Ascending aorta (tissue), 2 donors: ENCODE data around the gene SIRPG. TPM values are rescaled to one million over a fixed set of nuclear protein-coding genes. Genes with fewer than 3 reads are reported as not detected.

ENCODE experiments used
- DNase-seq, 2 donors: peaks; one replicate each; pipeline ENCODE4 v3.0.0-alpha.2; 2019; ENCODE audit warnings: low spot score in 2 of 2
- H3K27ac ChIP-seq, 2 donors: fragments of 200-600 bp; sonication (generic); one replicate each; pipeline ENCODE4 v1.5.1; 2016 to 2017; ENCODE audit warnings: mild to moderate bottlenecking in 1 of 2
- H3K27me3 ChIP-seq: fragments of 200-600 bp; sonication (generic); one replicate; pipeline ENCODE4 v1.5.1; 2017
- H3K36me3 ChIP-seq, 2 donors: fragments of 200-600 bp; sonication (generic); one replicate each; pipeline ENCODE4 v1.5.1; 2016
- H3K4me1 ChIP-seq, 2 donors: fragments of 200-600 bp; sonication (generic); one replicate each; pipeline ENCODE4 v1.5.1; 2016 to 2017; ENCODE audit warnings: mild to moderate bottlenecking in 1 of 2
- H3K4me3 ChIP-seq, 2 donors: fragments of 200-600 bp; sonication (generic); one replicate each; pipeline ENCODE4 v1.5.1; 2016 to 2017; ENCODE audit warnings: mild to moderate bottlenecking in 1 of 2
- H3K9me3 ChIP-seq, 2 donors: fragments of 200-600 bp; sonication (generic); one replicate each; pipeline ENCODE4 v1.5.1; 2016
- CTCF ChIP-seq, 3 experiments: fragments of 200-600 bp in 2 of 3; fragments of 450-650 bp in 1 of 3; sonication (generic) in 2 of 3; IDR thresholded peaks; one replicate each; pipeline ENCODE4 v1.5.1; 2016 to 2019; ENCODE audit warnings: antibody characterized with exemption in 3 of 3, mild to moderate bottlenecking in 1 of 3, moderate library complexity in 1 of 3
- intact Hi-C: fragments of 100-400 bp; cut with DNase I; formaldehyde crosslinking; loops from one replicate; pipeline ENCODE4 v1.15.1; 2023
- total RNA-seq: library from RNA; depleted of rRNA; stranded (reverse); fragments of >200 nt; gene quantifications from one replicate; pipeline ENCODE4 v1.1.0, GENCODE V29; 2016

The SIRPG gene
- total RNA-seq, 1 donor from 2014 or later: not detected

DNA sequence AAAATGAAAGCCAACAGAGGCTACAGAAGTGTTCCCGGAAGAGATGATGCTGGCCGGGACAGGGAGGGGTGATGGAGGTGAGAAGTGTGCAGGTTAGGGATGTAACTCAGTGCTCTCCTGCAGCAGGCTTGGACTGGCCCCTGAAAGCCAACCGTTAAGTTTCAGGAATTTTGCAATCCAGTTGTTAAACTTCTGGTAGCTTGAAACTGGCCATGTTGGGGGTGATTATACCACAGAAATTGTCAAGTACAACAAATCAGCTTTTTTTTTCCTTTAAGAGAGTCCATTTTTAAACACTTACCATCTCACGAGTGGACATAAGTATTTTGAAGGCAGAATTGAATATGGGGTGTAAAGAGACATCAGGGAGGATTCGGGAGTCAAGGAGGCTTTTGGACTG lies 29.0 kb downstream of the SIRPG start:
- H3K4me1 ChIP-seq: no peaks in the 10 kb centered on the region
- TF ChIP-seq CTCF (IDR thresholded peaks at IDR 0.05): no peak
- H3K27me3 ChIP-seq: no peaks in the 10 kb centered on the region
- intact Hi-C loops: no loop called here
- no peak overlapping the region for H3K27ac ChIP-seq
- DNase-seq: no peak
- H3K9me3 ChIP-seq: no peaks in the 10 kb centered on the region
- no peak overlapping the region for H3K4me3 ChIP-seq
- no peaks in the 10 kb centered on the region for H3K36me3 ChIP-seq

- no peaks in the 10 kb centered on the region for H3K9me3 ChIP-seq
- H3K27me3 ChIP-seq: no peaks in the 10 kb centered on the region
- intact Hi-C loops: no loop called here
- no peak for DNase-seq
- no peaks in the 10 kb centered on the region for H3K36me3 ChIP-seq
- no peak overlapping the region for H3K4me3 ChIP-seq
- H3K27ac ChIP-seq: no peak overlapping the region
- no peaks in the 10 kb centered on the region for H3K4me1 ChIP-seq
- TF ChIP-seq CTCF (IDR thresholded peaks at IDR 0.05): no peak
These were observed 30.4 kb downstream of the SIRPG start for GRCh38 chr20:1627200-1627550.

DNA sequence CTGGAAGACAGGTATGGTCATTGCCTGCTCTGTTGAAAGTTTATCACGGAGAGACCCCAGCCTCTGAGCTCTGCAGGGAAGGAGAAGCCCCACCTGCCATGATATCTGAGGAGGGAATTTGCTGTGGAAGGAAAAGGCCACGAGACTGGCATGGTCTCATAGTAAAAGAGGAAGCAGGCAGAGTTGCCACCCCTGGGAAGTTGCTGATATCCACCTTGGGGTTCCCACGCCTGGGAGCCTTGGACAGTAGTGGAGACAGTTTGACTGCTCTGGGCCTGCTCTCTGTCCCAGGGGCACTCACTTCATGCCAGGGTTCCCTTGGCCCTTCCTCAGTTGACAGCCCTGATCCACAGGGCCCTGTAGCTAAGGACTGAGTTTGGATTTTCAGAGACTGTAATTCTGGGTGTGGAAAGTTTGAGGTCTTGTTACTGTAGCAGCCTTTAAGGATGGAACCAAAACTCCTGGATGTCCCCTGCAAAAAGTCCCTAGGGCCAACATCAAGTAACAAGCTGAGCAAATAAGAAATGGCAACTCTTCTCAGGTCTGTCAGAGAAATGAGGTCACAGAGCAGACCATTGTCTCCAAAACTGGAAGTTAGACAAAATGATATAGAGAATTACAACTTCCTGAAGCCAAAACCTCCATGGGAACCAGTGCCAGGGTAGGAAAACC lies 30.9 kb downstream of the SIRPG start:
- no peak overlapping the region for H3K4me3 ChIP-seq
- H3K4me1 ChIP-seq: no peaks in the 10 kb centered on the region
- H3K27me3 ChIP-seq: no peaks in the 10 kb centered on the region
- TF ChIP-seq CTCF (IDR thresholded peaks at IDR 0.05): no peak
- no peaks in the 10 kb centered on the region for H3K9me3 ChIP-seq
- intact Hi-C loops: no loop called here
- no peak for DNase-seq
- H3K27ac ChIP-seq: no peak overlapping the region
- no peaks in the 10 kb centered on the region for H3K36me3 ChIP-seq

DNA sequence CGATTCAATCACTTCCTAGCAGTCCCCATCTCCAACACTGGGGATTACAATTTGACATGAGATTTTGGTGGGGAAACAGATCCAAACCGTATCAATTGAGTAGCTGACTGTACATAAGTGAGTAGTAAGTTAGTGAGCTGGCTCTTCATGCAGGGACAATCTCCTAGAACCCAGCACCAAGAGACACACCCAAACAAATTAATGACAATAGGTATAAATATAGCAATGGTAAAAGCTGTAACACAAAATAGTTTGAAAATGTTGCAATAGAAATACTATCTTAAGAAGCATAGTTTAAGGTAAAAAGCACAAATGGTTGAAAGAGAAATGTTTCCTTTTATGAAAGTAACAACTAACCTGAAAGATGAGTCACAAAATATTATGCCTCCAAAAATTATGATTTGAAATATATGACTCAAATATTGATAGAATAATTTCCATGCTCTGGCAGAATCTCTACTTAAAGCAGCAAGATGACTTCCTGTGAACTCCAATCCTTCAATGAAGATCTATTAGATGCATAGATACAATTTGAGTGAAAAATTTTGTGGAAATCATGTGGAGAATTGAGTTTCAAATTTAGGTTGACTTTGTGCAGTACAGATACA lies 32.4 kb downstream of the SIRPG start:
- H3K27ac ChIP-seq: no peak overlapping the region
- no peak for DNase-seq
- no peaks in the 10 kb centered on the region for H3K4me1 ChIP-seq
- no peaks in the 10 kb centered on the region for H3K27me3 ChIP-seq
- H3K9me3 ChIP-seq: no peaks in the 10 kb centered on the region
- no peak overlapping the region for H3K4me3 ChIP-seq
- no peak for TF ChIP-seq CTCF (IDR thresholded peaks at IDR 0.05)
- intact Hi-C loops: no loop called here
- H3K36me3 ChIP-seq: no peaks in the 10 kb centered on the region

DNA sequence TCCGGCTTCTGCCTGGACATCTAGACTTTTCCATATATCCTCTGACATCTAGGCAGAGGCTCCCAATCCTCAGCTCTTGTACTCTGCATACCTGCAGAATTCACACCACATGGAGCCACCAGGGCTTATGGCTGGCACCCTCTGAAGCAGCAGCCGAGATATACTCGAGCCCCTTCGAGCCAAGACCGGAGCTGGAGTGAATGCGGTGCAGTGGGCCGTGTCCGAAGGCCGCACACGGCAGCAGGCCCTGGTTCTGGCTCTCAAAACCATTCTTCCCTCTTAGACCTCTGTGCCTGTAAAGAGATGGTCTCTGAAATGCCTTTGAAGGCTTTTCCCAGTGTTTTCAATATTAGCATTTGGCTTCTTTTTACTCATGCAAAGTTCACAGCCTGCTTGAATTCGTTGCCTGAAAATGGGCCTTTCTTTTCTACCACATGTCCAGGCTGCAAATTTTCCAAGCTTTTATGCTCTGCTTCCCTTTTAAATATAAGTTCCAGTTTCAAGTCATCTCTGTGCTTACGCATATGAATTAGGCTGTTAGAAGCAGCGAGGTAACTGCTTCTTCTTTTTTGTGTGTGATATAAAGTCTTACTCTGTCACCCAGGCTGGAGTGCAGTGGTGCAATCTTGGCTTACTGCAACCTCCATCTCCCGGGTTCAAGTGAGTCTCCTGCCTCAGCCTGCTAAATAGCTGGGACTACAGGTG lies 33.9 kb downstream of the SIRPG start:
- Histone ChIP-seq H3K4me3 (no peak overlapping the region), H3K36me3 (no peaks in the 10 kb centered on the region), H3K9me3 (peaks cover 4 to 5% of the 10 kb centered on the region in 2 donors), H3K27ac (no peak overlapping the region), H3K4me1 (no peaks in the 10 kb centered on the region), H3K27me3 (no peaks in the 10 kb centered on the region)
- no peak for TF ChIP-seq CTCF (IDR thresholded peaks at IDR 0.05)
- no peak for DNase-seq
- intact Hi-C loops: no loop called here
